Activated naive CD4-positive, alpha-beta T cell treated with anti-CD3 and anti-CD28 coated beads, Interleukin-2, amount 50 U/mL, for 24 hours (primary cell): ENCODE measurements around the gene MDP1.

Experiments used
- H3K27ac Mint-ChIP-seq: one replicate; pipeline ENCODE4 v1.8.0; 2021; ENCODE audit warnings: mild to moderate bottlenecking, mixed read lengths
- H3K27me3 Mint-ChIP-seq: one replicate; pipeline ENCODE4 v1.8.0; 2021; ENCODE audit warnings: mixed read lengths
- H3K36me3 Mint-ChIP-seq: one replicate; pipeline ENCODE4 v1.8.0; 2021; ENCODE audit warnings: mixed read lengths
- H3K4me1 Mint-ChIP-seq: one replicate; pipeline ENCODE4 v1.8.0; 2021; ENCODE audit warnings: mixed read lengths
- H3K4me3 Mint-ChIP-seq: one replicate; pipeline ENCODE4 v1.8.0; 2021; ENCODE audit warnings: mild to moderate bottlenecking, mixed read lengths
- H3K9me3 Mint-ChIP-seq: one replicate; pipeline ENCODE4 v1.8.0; 2021; ENCODE audit warnings: mixed read lengths

The MDP1 gene

DNA sequence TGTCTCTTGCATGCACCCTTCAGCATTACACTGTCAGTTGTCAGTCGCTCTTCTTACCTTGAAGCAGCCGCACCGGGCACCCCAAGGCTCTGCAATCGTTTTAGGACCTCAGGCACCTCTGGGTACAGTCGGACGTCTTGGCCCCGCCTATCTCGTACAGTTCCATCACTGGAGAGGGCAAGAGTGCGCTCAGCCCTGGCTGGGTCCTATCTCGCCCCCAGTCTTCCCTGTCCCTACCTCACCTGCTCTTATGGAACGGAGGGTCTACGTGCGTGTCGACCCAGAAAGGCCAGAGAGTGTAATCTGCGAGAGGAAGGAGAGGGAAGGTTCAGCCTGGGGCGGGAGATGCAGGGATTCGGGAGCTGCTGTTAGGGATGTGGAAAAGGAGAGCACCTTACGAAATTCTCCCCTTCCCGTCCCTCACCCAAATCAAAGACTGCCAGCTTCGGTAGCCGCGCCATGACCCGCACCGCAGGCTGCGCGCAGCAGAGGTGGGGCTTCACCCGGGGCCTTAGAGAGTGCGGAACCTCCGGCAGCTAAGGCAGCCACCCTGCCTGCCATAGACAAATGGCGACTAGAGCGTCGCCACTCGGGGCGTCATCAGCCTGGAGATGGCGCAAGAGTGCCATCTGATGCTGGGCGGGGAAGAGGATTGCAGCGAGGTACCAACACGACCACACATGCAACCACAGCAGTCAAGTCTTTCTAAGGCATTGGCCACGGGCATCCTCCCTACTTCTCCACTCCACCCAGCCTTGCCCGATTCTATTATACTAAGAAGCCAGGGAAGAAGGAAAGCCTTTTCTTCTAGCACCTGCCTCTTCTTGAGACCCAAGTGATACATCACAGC, at the start of gene MDP1:
Gene MDP1 (minus strand): TSS at position 572 of the 850 bp plus-strand sequence. CDS start 111 bp downstream, at position 461.
- Mint-ChIP-seq H3K4me3 (peak within 1 kb of the TSS; percentile 90), H3K9me3 (no peaks in the 10 kb centered on the region), H3K27ac (peak within 1 kb of the TSS; percentile 94), H3K4me1 (peaks cover 56% of the 10 kb centered on the region), H3K27me3 (no peaks in the 10 kb centered on the region), H3K36me3 (peaks cover 9% of the 10 kb centered on the region)

DNA sequence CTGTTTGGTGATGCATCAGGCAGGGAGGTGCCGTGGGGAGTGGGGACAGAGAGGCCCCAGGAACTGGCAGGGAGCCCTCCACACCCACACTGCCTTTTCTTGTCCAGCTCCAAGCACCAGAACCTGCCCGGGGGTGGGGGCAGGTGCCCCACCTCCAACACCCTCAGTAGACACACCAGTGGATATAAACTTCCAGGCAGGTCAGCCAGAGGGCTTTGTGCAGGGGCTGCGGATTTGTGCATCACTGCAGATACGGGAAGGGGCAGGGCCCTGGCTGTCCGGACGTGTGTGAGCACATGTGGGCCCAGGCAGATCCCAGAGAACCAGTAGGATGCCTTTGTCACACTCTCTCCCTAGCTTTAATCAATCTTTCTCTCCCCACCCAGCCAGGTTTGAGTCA, 48.4 kb upstream of the MDP1 start:
- H3K27ac Mint-ChIP-seq, result no peak overlapping the region
- no peaks in the 10 kb centered on the region for H3K4me1 Mint-ChIP-seq
- H3K4me3 Mint-ChIP-seq, result no peak overlapping the region
- H3K27me3 Mint-ChIP-seq, result no peaks in the 10 kb centered on the region
- H3K36me3 Mint-ChIP-seq, result peaks cover 8% of the 10 kb centered on the region
- no peaks in the 10 kb centered on the region for H3K9me3 Mint-ChIP-seq

DNA sequence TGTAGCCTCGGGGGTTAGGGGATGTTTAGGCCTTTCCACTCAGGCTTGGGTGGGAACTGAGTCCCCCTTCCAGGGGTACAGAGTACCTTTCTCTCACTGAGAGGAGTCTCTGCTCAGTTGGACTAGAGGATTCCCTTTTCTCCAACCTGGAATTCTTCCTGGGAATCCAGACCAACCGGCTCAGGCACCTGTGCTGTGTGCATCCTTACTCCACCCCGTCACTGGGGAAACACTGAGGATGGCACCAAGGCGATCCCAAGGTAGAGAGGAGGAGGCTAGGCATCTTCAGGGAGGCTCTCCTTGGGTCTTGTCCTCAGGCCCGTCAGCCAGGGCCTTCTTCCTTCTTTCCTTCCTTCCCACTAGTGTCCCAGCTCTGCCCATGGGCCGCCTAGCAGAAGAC, 48.0 kb upstream of the MDP1 start:
- Mint-ChIP-seq H3K27ac (no peak overlapping the region), H3K4me3 (no peak overlapping the region), H3K4me1 (no peaks in the 10 kb centered on the region), H3K9me3 (no peaks in the 10 kb centered on the region), H3K27me3 (no peaks in the 10 kb centered on the region), H3K36me3 (peaks cover 8% of the 10 kb centered on the region)

DNA sequence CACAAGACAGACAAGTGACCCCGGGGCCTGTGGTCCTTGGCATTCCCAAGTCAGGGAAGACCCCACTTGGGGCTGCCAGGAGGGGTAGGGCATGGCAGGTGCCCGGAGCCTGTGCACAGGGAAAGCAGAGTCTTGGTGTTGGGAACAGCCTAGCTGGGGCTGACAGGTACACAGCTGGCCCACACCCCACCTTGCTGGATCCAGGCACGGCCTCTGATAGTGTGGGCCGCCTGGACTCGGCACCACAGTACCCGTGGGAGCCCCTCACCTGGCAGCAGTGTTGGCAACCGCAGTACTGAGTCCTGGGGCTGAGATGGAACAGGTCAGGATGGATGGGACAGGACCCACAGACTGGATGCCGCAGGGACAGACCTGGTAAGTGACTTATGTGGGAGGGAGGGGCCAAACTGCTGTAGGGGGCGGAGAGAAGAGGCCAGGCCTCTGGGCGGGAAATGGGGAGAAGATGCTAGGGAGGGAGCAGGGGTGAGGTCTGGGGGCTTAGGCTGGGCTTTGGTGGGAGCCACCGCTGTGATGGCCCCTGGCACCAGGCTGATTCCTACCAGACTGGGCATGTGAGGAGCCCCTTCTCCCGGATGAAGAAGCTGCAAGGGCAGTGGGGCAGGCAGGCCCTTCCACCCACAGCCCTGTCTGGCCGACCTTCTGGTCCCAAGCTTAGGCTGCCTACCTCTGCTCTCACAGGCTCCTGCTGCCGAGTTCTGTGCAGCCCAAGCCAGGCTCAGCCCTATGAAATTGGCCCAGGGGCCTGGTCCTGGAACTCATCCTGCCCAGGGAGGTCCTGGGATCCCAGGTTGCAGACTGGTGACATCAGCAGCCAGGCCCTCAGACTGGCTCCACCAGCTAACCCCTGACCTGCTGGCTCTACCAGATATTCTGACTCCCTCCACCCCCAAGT, 47.2 kb upstream of the MDP1 start, which contains the start of gene TGM1:
Gene TGM1 (minus strand): TSS at position 357 of the 913 bp plus-strand sequence. CDS start 825 bp downstream, outside the sequence.
- no peak within 1 kb of the TSS for H3K4me3 Mint-ChIP-seq
- H3K36me3 Mint-ChIP-seq, result peaks cover 8% of the 10 kb centered on the region
- H3K27ac Mint-ChIP-seq, result no peak within 1 kb of the TSS
- H3K4me1 Mint-ChIP-seq, result no peaks in the 10 kb centered on the region
- no peaks in the 10 kb centered on the region for H3K9me3 Mint-ChIP-seq
- H3K27me3 Mint-ChIP-seq, result no peaks in the 10 kb centered on the region

DNA sequence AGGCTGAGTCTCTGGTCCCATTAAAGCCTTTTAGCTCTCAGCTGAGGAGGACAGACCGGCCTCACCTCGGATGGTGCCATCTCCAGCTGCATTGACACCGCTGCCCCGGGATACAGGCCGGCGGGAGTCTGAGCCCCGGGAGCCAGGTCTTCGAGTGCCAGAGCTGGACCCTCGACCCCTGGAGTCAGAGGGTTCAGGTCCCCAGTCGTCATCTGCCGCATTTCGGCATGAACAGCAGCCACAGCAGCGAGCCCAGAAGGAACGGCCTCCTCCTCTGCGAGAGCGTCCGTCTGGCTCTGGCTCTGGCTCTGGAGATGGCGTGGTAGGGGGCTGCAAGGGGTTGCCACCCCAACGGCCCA, 46.1 kb upstream of the MDP1 start:
- no peaks in the 10 kb centered on the region for H3K9me3 Mint-ChIP-seq
- no peaks in the 10 kb centered on the region for H3K4me1 Mint-ChIP-seq
- H3K4me3 Mint-ChIP-seq, result no peak overlapping the region
- H3K27ac Mint-ChIP-seq, result no peak overlapping the region
- no peaks in the 10 kb centered on the region for H3K27me3 Mint-ChIP-seq
- peaks cover 6% of the 10 kb centered on the region for H3K36me3 Mint-ChIP-seq

DNA sequence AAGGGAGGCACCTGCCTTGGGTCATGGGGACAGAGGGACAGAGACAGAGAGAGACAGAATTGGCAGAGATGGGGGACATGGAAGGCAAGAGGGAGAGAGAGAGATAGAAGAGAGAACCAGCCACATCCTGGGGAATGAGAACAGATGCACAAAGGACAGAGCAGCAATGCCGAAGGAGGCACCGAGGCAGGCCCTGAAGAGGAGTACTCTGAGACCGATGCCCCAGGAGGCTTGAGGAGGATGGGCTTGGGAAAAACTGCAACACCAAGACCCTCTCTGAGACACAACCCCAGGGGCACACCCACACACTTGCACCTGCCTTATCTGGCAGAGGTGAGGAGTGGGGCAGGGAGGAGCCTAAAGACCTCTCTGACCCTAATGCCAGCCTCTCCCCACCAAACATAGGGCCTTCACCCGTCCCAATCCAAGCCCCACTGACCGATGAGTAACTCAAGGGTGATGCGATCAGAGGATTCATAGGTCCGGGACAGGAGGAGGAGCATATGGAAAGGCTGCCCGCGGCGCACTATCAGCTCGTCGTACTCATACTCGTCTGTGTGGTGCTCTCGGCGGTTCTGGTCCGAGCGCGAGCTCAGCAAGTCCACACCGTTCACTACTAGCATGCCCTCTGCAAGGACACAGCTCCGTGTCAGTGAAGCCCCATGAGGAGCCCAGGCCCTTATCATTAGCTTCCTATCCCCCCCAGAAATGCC, 45.5 kb upstream of the MDP1 start:
- no peaks in the 10 kb centered on the region for H3K27me3 Mint-ChIP-seq
- no peak overlapping the region for H3K27ac Mint-ChIP-seq
- no peak overlapping the region for H3K4me3 Mint-ChIP-seq
- no peaks in the 10 kb centered on the region for H3K4me1 Mint-ChIP-seq
- peaks cover 7% of the 10 kb centered on the region for H3K36me3 Mint-ChIP-seq
- no peaks in the 10 kb centered on the region for H3K9me3 Mint-ChIP-seq

DNA sequence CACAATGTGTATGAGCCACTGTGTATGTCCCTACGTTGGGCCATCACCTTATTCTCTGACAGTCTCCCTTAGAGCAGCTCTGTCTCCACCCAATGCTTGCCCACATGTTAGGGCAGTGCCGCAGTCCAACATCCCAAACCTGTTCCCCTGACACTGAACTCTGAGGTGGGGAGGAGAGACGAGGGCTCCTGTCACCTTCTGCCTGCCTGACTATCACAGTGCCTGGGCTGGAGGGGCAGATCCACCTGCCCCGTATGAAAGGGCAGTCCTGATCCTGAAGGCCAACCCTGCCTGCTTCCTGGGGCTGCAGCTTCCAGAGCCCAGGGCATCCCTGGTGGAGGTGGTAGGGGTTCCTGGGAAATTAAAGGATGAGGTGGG, 44.9 kb upstream of the MDP1 start:
- no peaks in the 10 kb centered on the region for H3K4me1 Mint-ChIP-seq

DNA sequence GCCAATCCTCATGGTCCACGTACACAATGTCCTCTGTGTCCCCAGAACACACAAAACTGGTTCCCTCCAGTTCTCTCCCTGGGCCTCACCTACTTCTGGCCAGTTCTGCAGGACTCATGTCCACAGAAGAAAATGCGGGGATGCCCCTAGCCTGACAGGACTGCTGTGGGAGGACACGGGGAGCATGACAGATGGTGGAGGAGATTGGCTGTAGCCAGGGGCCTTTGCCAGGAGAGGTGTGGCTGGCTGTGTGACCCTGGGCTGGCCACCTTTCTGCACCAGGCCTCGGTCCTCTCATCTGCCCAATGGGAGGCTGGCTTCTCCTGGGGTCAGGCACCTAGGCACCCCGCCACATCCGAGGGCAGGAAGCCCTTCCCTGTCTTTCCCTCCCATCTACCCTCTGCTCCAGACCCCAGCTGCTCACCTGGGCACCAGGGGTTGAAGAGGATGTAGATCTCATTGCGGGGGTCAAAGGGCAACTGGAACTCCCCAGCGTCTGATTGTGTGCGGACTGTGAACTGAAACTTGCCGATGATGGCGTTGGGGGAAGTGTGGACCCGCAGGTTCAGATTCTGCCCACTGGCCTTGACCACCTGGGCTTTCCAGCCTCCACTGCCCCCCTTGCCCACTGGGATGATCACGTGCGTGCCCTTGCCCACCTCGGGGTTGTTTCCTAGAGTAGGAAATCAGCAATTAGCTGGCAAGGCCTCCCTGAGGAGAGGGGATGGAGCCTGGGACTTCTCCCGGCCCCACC, 44.3 kb upstream of the MDP1 start:
- no peaks in the 10 kb centered on the region for H3K9me3 Mint-ChIP-seq
- H3K27ac Mint-ChIP-seq, result no peak overlapping the region
- H3K27me3 Mint-ChIP-seq, result no peaks in the 10 kb centered on the region
- H3K4me1 Mint-ChIP-seq, result no peaks in the 10 kb centered on the region
- H3K36me3 Mint-ChIP-seq, result peaks cover 4% of the 10 kb centered on the region
- no peak overlapping the region for H3K4me3 Mint-ChIP-seq

More for the DNA sequence above, 44.9 kb upstream of the MDP1 start:
- no peaks in the 10 kb centered on the region for H3K27me3 Mint-ChIP-seq
- peaks cover 4% of the 10 kb centered on the region for H3K36me3 Mint-ChIP-seq
- no peaks in the 10 kb centered on the region for H3K9me3 Mint-ChIP-seq
- no peak overlapping the region for H3K27ac Mint-ChIP-seq
- no peak overlapping the region for H3K4me3 Mint-ChIP-seq

DNA sequence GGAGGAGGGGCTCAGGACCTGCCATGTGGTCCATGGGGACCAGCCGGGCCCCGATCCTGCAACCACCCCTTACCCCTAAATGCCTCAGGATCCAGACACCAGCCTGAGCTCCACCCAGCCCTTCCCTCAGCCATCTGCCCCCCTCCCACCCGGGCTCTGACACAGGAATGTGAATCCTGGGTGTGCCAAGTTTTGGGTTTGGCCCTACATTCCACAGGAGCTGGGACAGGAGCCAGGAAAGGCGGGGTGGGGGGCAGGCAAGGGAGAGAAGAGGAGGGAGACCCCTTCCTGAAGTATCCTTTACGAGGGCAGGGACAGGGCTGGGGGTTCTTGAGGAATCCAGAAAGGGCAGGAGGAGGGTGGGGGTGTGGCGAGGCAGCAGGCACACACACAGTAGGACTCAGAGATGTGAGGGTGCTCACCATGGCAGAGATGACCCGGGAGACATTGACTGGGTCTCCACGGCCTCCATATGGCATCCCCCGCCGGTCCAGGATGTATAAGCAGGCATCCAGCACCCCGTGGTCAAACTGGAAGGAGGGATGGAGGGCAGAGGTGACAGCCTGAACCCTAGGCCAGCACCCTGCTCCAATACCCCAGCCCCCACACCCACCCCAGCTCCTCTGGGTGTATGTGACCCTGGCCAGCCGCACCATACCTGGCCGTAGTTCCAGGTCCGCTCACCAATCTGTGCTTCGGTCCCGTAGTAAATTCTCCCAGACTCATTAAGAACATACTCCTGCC, 43.6 kb upstream of the MDP1 start:
- H3K4me3 Mint-ChIP-seq, result no peak overlapping the region
- no peaks in the 10 kb centered on the region for H3K27me3 Mint-ChIP-seq
- H3K27ac Mint-ChIP-seq, result no peak overlapping the region
- H3K4me1 Mint-ChIP-seq, result no peaks in the 10 kb centered on the region
- H3K9me3 Mint-ChIP-seq, result no peaks in the 10 kb centered on the region
- peaks cover 4% of the 10 kb centered on the region for H3K36me3 Mint-ChIP-seq

DNA sequence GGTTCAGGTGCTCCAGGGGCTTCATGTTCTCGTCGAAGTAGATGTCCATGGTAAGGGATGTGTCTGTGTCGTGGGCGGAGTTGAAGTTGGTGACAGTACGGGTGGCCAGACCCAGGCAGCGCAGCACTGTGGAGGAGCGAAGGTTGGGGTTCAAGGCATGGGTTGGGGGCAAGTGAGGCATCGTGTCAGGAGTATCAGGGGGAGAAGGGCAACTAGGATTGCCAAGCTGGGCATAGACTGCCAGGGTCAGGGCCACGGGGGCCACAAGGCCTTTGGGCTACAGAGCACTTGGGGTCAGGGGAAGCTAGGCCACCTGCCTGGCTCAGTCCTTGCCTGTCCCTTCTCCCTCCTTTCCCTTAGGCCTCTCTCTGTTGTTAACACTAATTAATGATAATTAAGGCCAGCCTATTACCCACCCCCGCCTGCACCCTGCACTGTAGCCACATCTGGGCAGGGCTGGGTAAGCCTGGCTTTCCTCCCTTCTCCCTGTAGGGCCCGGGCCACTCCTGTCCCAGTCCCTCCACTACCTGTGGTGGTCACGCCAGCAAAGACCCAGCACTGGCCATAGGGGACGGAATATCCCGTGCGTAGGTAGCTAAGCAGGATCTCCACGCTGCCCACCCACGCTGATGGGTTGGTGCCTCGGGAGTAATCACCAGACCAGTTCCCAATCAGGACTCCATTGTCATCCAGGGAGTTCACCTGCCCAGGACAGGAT, 42.8 kb upstream of the MDP1 start:
- H3K9me3 Mint-ChIP-seq, result no peaks in the 10 kb centered on the region
- no peak overlapping the region for H3K27ac Mint-ChIP-seq

DNA sequence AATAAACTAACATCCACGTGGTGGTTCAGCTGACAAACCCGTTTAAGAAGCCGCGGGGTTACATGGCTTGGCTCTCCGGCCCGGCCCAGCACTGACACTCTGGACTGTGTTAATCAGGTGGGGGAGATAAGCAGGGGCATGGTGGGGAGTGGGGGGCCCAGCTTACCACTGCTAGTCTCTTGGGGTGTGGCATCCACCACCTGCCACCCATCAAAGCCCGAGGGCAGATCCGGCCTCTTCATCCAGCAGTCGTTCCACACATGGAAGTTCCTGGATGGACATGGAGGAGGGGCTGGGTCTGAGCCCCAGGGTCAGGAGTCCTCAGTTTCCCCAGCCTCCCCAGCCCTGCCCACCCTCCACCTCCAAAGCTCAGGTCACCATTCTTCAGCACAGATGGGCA, 42.3 kb upstream of the MDP1 start:
- H3K9me3 Mint-ChIP-seq, result no peaks in the 10 kb centered on the region

More for the DNA sequence above, 42.8 kb upstream of the MDP1 start:
- H3K27me3 Mint-ChIP-seq, result no peaks in the 10 kb centered on the region
- H3K36me3 Mint-ChIP-seq, result peaks cover 6% of the 10 kb centered on the region
- H3K4me3 Mint-ChIP-seq, result no peak overlapping the region
- no peaks in the 10 kb centered on the region for H3K4me1 Mint-ChIP-seq

DNA sequence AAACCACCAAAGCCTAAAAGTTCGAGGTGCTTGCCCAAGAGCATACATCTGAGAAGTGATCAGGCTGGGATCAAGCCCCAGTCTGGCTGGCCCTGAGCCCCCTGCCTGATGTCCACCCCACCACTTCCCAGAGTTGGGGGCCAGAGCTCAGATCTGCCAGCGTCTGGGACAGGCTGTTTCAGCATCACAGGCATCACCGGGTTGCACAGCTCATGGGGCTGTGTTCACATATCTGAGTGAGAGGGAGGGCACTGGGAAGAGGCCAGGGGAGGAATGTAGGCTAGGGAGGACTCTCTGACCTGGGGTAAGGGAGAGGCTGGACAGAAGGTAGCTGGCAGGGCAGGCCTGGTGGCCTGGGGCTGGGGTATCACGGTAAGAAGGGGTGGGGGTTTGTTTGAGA, 41.1 kb upstream of the MDP1 start:
- Mint-ChIP-seq H3K4me3 (no peak overlapping the region), H3K36me3 (peaks cover 6% of the 10 kb centered on the region), H3K9me3 (no peaks in the 10 kb centered on the region), H3K4me1 (no peaks in the 10 kb centered on the region), H3K27me3 (no peaks in the 10 kb centered on the region), H3K27ac (no peak overlapping the region)

More for the DNA sequence above, 42.3 kb upstream of the MDP1 start:
- Mint-ChIP-seq H3K27ac (no peak overlapping the region), H3K4me3 (no peak overlapping the region), H3K36me3 (peaks cover 6% of the 10 kb centered on the region), H3K4me1 (no peaks in the 10 kb centered on the region), H3K27me3 (no peaks in the 10 kb centered on the region)

DNA sequence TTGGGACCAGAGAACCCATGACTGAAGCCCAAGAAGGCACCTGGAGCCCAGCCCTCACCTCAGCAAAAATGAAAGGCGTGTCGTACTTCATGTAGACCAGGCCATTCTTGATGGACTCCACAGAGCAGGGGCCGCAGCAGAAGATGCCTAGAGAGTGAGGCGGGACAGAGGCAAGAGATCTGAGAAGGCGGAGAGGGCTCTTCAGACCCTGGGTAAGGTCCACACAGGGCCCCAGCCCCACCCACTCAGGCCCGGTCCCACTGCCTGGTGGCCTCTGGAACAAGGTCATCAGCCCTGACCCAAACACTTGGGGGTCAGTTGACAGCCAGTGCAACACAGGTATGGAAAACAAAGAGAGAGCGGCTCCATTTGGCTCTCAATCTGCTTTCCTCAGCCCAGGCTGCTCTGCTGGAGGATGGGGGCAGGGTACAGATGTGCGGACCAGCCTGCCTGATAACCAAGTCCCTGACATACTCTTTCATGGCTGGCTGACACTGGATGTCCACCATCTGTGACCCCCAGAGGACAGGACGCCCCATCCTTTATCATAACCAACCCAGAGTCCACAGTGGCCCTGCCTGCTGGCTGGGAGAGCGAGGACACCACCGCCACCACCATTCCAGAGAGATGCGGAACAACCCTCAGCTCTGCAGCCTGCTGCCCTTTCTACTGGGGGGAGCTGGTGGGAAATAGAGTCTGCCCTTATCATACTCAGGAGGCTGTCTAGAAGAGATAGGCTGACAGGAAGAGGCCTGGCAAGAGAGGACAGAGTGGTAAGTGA, 40.3 kb upstream of the MDP1 start:
- H3K4me3 Mint-ChIP-seq, result no peak overlapping the region

More for the DNA sequence above, 40.3 kb upstream of the MDP1 start:
- H3K9me3 Mint-ChIP-seq, result no peaks in the 10 kb centered on the region
- no peaks in the 10 kb centered on the region for H3K4me1 Mint-ChIP-seq
- no peak overlapping the region for H3K27ac Mint-ChIP-seq
- H3K36me3 Mint-ChIP-seq, result peaks cover 7% of the 10 kb centered on the region
- H3K27me3 Mint-ChIP-seq, result no peaks in the 10 kb centered on the region
